GM19240 (cell line): ENCODE results near the gene TNFRSF21.
"Not testable (repeated sequence)": the region's sequence is repeated elsewhere in the genome, so short reads cannot be mapped to it uniquely, and the experiment has no call there.

Source experiments
- DNase-seq: peaks from one replicate; pipeline ENCODE4 v3.0.0; 2011; ENCODE audit warnings: low spot score; ENCODE audit not compliant: insufficient read length

The TNFRSF21 gene, protein sequence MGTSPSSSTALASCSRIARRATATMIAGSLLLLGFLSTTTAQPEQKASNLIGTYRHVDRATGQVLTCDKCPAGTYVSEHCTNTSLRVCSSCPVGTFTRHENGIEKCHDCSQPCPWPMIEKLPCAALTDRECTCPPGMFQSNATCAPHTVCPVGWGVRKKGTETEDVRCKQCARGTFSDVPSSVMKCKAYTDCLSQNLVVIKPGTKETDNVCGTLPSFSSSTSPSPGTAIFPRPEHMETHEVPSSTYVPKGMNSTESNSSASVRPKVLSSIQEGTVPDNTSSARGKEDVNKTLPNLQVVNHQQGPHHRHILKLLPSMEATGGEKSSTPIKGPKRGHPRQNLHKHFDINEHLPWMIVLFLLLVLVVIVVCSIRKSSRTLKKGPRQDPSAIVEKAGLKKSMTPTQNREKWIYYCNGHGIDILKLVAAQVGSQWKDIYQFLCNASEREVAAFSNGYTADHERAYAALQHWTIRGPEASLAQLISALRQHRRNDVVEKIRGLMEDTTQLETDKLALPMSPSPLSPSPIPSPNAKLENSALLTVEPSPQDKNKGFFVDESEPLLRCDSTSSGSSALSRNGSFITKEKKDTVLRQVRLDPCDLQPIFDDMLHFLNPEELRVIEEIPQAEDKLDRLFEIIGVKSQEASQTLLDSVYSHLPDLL

DNA sequence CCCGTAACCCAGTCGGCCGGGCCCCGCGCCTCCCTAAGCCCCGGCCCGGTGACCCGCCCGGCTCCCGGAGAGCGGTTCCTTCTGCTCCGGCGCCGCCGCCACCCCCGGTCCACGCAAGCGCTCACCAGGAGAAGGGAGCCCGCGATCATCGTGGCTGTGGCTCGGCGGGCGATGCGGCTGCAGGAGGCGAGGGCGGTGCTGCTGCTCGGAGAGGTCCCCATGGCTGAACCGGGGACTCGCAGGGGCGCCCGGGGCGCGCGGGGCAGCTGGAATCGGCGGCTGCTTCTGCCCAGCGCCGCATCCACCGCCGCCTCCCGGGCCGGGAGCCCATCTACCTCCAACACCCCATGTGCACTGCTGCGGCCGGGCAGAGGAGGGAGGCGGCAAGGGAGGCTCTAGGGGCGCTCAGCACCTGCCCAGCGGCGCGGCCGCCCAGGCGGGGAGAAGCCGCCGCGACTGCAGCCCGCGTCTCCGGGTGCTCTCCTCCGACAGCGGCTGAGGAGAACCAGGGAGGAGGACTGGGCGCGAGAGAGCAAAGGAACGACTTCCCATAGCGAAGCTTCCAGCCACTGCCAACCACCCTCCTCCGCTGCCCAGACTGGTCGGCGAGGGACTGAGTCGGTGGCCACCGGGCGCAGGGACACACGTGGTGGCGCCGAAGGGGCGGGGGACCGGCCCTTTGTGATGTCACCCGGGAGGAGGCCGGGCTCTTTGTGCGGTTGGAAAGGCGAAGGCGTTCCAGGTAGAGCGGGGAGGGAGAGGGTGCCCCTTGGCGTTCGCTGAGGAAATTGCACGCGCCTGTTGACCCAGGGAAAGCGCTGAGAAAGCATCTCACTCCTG lies at the start of gene TNFRSF21:
Gene TNFRSF21, minus strand, starts transcription at position 615 of the 840 bp plus-strand sequence. Its CDS starts 394 bp downstream, at position 221.
- DNase-seq = peak; percentile 88

DNA sequence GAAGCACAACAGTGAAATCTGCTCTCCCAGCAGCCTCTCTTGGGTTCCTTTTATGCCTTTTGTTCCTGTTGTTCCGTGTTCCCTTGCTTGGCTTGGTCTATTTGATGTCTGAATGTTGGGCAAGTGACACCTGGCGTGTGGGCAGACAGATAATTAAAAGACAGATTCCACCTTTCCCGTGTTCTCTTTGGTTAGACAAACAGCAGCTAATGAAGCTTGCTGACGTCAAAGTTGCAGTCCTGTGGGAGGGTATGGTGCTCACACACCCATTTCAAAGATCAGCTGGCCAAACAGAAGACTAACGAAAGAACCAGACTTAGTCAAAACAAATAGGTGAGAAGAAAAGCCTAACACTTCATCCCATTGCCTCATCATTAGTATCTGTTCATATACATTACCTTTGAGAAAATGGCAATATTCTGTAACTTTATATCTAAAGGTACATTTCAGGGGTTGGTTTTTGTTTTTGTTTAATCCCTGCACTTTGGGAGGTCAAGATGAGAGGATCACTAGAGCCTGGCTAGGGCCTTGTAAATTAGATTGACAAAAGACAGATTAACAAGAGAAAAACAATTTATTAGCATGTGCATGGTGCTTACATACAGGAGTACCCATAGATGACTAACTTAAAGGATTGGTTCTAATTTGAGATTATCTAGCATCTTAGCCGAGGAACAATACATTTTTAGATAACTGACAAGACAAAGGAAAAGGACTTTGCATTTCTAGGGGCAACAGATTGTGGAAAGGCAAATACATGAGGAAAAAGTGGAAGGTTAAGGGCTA lies 48.9 kb upstream of the TNFRSF21 start:
- no peak for DNase-seq

DNA sequence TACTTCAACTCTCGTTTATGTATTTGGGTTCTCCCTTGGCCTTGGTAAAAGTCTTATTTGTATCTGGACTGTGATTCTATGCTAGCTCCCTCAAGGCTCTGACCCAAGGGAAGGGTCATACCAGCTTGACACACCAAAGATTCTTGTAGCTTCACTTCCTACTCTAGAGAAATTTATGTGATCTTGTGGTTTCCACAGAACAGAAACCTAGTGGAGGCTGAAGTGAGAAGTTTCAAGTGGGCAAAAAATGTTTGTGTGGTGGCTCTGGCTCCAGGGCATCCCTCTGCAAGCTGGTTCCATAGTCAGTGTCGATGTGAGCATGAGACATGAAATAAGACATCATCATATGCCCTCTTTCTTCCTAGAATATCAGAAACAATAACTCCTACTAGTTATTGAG lies 48.1 kb upstream of the TNFRSF21 start:
- DNase-seq = no peak

DNA sequence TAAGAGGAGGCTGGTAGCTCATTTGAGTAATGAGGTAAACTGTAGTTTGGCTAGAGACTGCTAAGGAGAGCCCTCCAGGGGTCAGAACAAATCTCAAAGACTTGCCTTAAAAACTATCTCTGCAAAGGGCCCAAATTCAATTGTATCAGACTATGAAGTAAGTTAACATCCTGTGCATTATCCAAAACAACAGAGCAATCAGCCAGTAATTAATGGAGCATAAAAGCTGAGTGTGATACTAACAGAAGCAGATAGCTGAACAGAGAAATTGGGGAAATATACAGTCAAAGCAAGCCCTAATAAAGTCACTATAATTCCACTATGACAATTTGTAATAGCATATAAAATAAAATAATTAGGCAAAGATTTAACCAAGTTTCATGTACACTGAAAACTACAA lies 45.8 kb upstream of the TNFRSF21 start:
- no peak for DNase-seq

DNA sequence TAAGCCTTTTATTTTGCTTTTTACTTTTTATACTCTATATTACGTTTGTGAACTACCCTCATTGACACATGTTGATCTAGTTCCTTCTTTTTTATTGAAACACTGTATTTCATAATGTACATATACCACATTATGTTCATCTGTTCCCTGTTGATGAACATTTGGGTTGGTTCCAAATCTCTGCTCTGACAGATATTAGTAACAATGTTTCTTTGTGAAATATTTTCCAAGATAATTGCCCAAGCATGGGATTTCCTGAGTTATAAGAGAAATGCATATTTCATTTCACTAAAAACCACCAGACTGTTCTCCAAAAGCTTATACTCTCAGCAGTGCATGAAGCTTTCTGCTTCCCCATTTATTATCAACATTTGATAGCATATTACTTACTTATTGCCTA lies 44.2 kb upstream of the TNFRSF21 start:
- DNase-seq = no peak

DNA sequence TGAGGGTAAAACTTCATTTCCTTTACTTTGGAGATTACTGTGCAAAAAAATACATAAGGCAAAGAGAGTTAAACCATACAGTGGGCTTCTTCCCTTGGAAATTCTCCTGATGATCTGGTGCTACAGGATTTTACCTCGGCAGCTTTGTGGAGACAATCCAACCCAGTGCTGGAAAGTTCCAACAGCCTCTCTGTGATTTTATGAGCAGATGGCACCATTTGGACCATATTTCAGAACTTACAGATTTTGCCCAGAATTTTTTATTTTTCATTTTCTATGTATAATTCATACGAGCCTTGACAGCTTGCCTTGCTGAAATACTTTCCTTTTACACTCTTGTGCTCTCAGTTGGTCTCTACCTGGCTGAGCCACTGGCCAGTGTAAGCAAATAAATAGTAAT lies 43.3 kb upstream of the TNFRSF21 start:
- DNase-seq = no peak

DNA sequence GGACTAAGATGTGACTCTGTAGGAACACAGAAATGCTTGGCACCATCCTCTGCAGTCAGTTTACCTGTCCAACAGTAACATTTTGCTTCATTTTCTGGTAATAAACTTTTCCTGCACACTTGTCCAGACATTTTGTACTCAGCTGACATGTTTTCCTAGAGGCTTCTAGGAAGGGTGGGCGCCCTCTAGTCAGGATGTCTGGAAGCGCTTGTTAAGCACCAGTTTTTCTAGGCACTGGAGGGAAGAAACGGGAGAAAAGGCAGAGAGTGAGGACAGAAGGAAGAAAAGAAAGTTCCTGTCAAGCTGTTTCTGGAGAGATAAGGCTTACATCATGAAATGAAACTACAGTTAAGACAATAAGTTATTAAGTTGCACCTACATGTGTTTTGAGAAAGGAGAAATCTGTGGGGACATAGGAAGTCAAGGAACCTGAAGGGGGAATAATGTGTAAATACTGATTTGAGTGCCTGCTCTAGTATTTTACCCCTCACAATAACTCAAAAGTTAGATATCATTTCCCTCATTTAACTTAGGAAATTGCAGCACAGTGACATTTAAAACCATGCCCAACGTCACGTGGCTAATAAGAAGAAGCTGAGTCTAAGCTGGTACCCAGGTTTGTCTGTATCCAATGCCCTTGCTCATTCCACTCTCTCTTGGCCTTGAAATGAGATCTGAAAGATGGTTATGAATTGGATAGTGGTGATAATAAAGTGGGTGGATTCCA lies 42.7 kb upstream of the TNFRSF21 start:
- DNase-seq = no peak

DNA sequence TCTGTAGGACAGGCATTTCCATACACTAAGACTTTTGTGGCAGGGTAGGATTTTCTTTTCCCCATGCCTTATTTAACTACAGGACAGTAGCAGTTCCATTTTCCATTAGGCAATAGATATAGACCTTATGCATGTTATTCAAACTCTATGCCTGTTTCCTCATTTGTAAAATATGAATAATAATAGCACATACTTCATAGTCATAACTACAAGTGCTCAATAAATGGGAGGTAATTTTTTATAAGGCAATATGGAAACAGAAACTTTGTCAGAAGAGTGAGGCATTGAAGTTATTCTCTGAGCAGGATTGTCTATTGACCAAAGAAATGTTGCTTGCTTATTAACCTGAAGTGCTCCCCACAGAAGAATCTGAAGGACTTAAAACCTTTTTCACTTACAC lies 41.9 kb upstream of the TNFRSF21 start:
- no peak for DNase-seq

DNA sequence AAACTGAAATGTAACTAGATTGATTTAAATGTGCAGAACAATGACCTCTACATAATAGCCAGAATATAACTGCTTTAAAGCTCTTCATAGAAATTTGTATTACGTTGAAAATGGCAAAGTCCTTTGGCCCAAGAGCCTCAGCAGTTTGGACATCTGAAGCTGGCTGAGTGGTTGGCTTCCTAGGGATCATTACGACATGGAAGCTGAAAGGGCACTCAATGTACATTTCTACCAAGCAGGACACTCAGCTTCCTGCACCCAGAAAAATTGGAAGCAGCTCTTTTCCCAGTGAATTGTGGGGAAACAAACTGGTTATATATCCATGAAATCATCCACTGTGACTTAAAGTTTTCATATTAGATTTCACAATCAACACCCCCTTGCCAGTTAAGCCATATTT lies 40.2 kb upstream of the TNFRSF21 start:
- no peak for DNase-seq

DNA sequence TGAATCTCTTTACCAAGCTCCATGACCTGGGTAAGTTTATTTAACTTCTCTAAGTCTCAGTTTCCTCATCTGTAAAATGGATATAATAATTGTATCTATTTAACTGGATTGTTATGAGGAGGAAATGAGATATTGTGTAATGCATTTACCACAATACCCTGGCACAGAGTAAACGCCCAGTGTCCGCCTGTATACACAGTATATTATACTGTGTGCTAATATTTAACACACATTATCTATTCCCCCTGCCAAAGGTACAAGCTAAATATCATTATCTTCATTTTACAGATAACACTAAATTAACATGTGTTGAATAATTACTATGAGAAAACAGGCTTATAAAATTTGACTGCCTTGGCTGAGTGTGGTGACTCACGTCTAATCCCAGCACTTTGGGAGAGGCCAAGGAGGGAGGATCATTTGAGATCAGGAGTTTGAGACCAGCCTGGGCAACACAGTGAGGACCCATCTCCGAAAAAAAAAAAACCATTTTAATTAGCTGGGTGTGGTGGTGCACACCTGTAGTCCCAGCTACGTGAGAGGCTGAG lies 38.7 kb upstream of the TNFRSF21 start:
- no peak for DNase-seq

DNA sequence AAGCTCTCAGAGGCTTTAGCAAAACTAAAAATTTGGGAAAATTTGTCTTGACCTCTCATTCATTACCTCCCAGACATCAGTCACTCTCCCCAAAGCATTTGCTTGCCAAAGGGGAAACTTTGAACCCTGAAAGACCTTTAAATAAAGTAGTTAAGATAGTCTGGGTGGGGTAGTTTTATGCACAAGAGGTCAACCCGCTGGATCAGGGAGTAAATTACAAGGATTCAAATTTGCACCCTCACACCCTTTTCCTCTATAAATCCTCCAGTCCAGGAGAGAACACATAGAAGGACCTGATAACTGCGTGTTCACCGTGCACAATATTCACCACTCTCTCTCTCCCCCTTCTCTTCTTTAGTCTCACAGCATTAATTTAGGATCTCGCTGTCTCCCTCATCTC lies 36.1 kb upstream of the TNFRSF21 start:
- no peak for DNase-seq

DNA sequence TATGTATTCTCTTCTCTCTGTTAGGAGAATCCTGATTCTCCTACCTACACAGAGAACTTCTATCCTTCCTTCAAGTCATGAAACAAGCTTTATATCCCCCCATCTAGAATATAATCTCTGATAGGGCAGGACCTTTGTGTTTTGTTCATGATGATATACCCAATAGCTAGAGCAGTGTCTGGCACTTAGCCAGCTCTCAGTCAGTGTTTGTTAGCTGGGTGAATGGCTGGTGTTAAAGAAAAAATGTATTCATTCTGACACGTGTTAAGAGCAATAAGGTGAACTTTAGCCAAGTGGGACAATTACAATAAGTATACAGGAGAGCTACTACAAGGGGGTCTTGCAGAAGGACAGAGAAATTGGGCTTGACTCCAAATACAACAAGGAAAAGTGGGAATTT lies 34.3 kb upstream of the TNFRSF21 start:
- DNase-seq = no peak

DNA sequence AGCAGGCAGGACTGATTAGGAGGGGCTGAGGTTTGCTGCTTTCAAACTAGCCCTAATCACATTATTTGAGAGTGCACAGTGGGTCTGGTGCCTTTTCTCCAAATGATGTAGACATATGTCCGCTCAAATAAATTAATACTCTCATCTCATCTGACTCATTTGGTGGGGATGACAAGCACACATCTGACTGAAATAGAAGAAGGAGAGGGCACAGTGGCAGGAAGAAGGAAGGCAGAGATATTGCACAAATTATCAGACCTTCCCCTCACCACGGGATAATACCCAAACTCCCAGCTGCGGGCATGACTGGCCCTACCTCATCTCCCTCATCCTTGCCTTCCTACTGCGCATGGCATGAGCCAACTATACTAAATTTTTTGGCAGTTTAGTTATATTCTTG lies 33.9 kb upstream of the TNFRSF21 start:
- no peak for DNase-seq

DNA sequence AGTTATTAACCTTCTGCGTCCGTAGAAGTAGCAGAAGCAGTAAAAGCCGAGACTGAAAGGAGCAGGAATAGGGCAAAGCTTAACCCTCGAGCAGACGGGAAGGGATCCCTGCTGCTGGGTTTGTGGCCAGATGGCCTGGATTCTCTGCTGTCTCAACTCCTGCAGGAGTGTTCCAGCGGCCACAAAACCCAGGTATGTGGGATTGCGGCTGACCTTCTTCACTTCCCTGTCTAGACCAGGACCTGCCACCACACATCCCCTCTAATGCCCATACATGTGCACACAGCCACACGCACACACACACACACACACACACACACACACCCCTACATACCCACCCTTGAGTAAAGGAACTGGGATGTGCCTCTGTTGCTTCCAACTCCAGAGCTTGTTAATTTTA lies 33.1 kb upstream of the TNFRSF21 start:
- DNase-seq = no peak

DNA sequence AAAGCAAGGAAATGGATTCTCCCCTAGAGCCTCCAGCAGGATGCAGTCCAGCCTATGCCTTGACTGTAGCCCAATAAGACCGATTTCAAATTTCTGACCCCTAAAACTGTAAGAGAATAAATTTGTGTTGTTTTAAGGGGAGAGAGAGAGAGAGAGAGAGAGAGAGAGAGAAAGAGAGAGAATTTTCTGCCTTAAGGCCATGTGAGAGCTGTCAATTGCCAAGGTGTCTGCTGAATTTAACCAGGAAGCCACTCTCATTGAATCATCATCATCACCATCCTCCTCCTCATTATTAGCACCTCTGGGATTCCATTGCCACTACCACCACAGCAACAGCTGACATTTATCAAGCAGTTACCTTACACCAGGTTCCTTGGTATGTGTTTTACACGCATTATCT lies 27.8 kb upstream of the TNFRSF21 start:
- DNase-seq = no peak

DNA sequence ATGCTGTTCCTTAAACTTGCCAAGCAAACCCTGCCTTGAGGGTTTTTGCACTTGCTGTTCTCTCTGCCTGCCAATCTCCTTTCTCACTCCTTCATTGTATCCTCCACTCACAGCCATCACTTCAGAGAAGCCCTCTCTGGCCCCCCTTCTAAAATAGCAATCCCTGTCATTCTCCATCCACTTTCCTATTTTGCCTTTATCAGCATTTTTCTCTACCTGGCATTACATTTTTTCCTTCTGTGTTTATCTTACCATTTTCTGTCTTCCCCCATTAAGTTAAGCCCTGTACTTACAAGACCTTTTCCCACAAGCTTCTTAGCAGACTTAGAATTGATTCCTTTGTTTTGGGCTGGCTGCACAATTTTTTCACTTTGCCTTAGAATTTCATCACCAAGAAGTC lies 26.6 kb upstream of the TNFRSF21 start:
- no peak for DNase-seq

DNA sequence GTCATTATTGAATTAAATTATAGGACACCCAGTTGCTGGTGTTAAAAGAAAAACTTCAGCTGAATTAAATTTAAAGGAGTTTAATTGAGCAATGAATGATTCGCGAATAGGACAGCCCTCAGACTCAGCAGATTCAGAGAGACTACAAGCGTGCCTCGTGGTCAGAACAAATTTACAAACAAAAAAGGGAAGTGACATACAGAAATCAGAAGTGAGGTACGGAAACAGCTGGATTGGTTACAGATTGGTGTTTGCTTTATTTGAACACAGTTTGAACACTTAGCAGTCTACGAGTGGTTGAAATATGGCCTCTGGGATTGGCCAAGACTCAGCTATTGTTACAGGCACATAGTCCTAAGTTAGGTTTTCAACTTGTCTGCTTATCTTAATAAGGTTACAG lies 25.8 kb upstream of the TNFRSF21 start:
- DNase-seq = no peak

DNA sequence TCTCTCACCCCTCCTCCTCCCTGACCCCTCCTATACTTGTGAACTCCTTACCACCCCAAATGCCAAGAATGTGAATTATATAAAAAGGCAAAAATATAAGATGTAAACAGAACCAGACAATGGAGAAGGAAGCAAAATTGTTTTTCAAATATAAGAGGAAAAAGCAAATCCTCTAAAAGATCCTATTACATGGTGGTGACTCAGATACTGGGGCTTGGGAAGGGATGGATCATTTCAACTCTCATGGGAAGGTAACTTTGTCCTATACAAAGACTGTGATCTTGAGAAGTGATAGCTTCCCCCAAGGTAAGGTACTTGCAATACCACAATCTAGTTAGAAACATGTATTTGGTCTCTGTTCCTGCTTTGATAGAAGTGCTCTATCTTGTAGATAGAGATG lies 24.6 kb upstream of the TNFRSF21 start:
- no peak for DNase-seq

DNA sequence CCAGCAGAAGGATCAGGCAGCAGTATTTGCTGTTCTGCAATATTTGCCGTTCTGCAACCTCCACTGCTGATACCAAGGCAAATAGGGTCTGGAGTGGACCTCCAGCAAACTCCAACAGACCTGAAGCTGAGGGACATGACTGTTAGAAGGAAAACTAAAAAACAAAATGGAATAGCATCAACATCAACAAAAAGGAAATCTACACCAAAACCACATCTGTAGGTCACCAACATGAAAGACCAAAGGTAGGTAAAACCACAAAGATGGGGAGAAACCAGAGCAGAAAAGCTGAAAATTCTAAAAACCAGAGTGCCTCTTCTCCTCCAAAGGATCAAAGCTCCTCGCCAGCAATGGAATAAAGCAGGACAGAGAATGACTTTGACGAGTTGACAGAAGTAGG lies 18.9 kb upstream of the TNFRSF21 start:
- DNase-seq = not testable (repeated sequence)

DNA sequence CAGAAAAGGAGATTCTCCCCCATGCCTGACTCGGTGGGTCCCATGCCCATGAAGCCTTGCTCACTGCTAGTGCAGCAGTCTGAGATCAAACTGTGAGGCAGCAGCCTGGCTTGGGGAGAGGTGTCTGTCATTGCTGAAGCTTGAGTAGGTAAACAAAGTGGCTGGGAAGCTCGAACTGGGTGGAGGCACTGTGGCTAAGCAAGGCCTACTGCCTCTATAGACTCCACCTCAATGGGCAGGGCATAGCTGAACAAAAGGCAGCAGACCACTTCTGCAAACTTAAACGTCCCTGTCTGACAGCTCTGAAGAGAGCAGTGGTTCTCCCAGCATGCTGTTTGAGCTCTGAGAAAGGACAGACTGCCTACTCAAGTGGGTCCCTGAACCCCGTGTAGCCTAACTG lies 18.4 kb upstream of the TNFRSF21 start:
- not testable (repeated sequence) for DNase-seq
